ENCODE results near the gene RALY.
"Not testable (repeated sequence)": the region's sequence is repeated elsewhere in the genome, so short reads cannot be mapped to it uniquely, and the experiment has no call there.

GRCh38 chr20:34133365-34133860 is 139.7 kb downstream of the RALY start:
- not testable (repeated sequence) for TF ChIP-seq CTCF (IDR thresholded peaks at IDR 0.05 in 2 of 3, conservative IDR thresholded peaks at IDR 0.05 in 1 of 3; ENCODE audit: control insufficient read depth in 2 of 3, extremely low read depth in 1 of 3, insufficient read depth in 1 of 3, low read depth in 3 of 3, low read length in 3 of 3); CBX3 (IDR thresholded peaks at IDR 0.05; ENCODE audit: borderline replicate concordance, low read depth); HCFC1 (IDR thresholded peaks at IDR 0.05; ENCODE audit: low read length); CBFB (IDR thresholded peaks at IDR 0.05; ENCODE audit: low read depth); EZH2 (IDR thresholded peaks at IDR 0.05; ENCODE audit: borderline replicate concordance, control insufficient read depth, low read depth, low read length); CHD4 (IDR thresholded peaks at IDR 0.05); POLR2AphosphoS5 (IDR thresholded peaks at IDR 0.05; ENCODE audit: low read length); STAT1 (conservative IDR thresholded peaks at IDR 0.05); NFXL1 (IDR thresholded peaks at IDR 0.05; ENCODE audit: borderline replicate concordance); RAD21 (IDR thresholded peaks at IDR 0.05; ENCODE audit: insufficient read depth, low read depth, low read length)

All from GM12878 (cell line).